CD14-positive monocyte (primary cell): Measurements from ENCODE around the gene GLTP. TPM values are rescaled to one million over a fixed set of nuclear protein-coding genes. Genes with fewer than 3 reads are reported as not detected.

Source experiments
- DNase-seq, 3 donors: peaks; one replicate each; pipeline ENCODE4 v3.0.0-alpha.2; 2011 to 2022
- H2AFZ ChIP-seq: 2 replicates; pipeline ENCODE4 v1.6.0; 2012; ENCODE audit warnings: mild to moderate bottlenecking, low read depth, low read length, inconsistent platforms; ENCODE audit not compliant: insufficient read depth, poor library complexity, severe bottlenecking
- H3K27ac ChIP-seq, 2 donors: 1 replicate in 1 of 2; 2 replicates in 1 of 2; pipeline ENCODE4 v1.5.1; 2012 to 2013; ENCODE audit warnings: low read length in 2 of 2, control low read depth in 1 of 2, inconsistent platforms in 1 of 2, low read depth in 1 of 2, mild to moderate bottlenecking in 1 of 2
- H3K27me3 ChIP-seq, 2 donors: one replicate each; pipeline versions ENCODE4 v1.6.0 to v1.6.1; 2011 to 2013; ENCODE audit warnings: low read length in 2 of 2; ENCODE audit not compliant: control insufficient read depth in 2 of 2, insufficient read depth in 2 of 2
- H3K36me3 ChIP-seq, 2 donors: replicated peaks in 1 of 2; 1 replicate in 1 of 2; 2 replicates in 1 of 2; pipeline versions ENCODE4 v1.5.1 to v1.6.1; 2012 to 2013; ENCODE audit warnings: low read length in 2 of 2, control low read depth in 1 of 2, inconsistent platforms in 1 of 2, mild to moderate bottlenecking in 1 of 2; ENCODE audit not compliant: insufficient read depth in 2 of 2, control insufficient read depth in 1 of 2
- H3K4me1 ChIP-seq, 2 donors: 1 replicate in 1 of 2; 2 replicates in 1 of 2; pipeline versions ENCODE4 v1.5.1 to v1.6.1; 2012 to 2013; ENCODE audit warnings: low read length in 2 of 2, control low read depth in 1 of 2, inconsistent platforms in 1 of 2, mild to moderate bottlenecking in 1 of 2, moderate library complexity in 1 of 2; ENCODE audit not compliant: insufficient read depth in 2 of 2, control insufficient read depth in 1 of 2
- H3K4me2 ChIP-seq: replicated peaks from 2 replicates; pipeline ENCODE3; 2012; ENCODE audit warnings: low read length, moderate library complexity, mild to moderate bottlenecking; ENCODE audit not compliant: poor library complexity, severe bottlenecking; ENCODE audit errors: extremely low read depth
- H3K4me3 ChIP-seq, 3 experiments: fragments of 200-600 bp in 1 of 3; sonication (generic) in 1 of 3; replicated peaks in 1 of 3; 1 replicate in 2 of 3; 2 replicates in 1 of 3; pipeline ENCODE4 v1.5.1; 2011 to 2013; ENCODE audit warnings: low read length in 3 of 3, mild to moderate bottlenecking in 3 of 3, control low read depth in 2 of 3, low read depth in 2 of 3, inconsistent platforms in 1 of 3, moderate library complexity in 1 of 3
- H3K79me2 ChIP-seq: 2 replicates; pipeline ENCODE4 v1.6.0; 2012; ENCODE audit warnings: mild to moderate bottlenecking, control low read depth, inconsistent platforms, low read length, moderate library complexity; ENCODE audit not compliant: insufficient read depth
- H3K9ac ChIP-seq: 2 replicates; pipeline ENCODE4 v1.6.0; 2017; ENCODE audit warnings: low read length, mild to moderate bottlenecking; ENCODE audit not compliant: insufficient read depth, poor library complexity, severe bottlenecking
- H3K9me3 ChIP-seq, 2 donors: replicated peaks in 1 of 2; 1 replicate in 1 of 2; 2 replicates in 1 of 2; pipeline versions ENCODE4 v1.5.1 to v1.6.1; 2012 to 2013; ENCODE audit warnings: low read length in 2 of 2, control low read depth in 1 of 2; ENCODE audit not compliant: control insufficient read depth in 1 of 2, insufficient read depth in 1 of 2
- H4K20me1 ChIP-seq: 2 replicates; pipeline ENCODE4 v1.6.0; 2012; ENCODE audit warnings: mild to moderate bottlenecking, low read length, control low read depth, moderate library complexity; ENCODE audit not compliant: insufficient read depth
- H3K27ac Mint-ChIP-seq, 7 donors: one replicate each; pipeline ENCODE4 v1.8.0; 2020; ENCODE audit warnings: mild to moderate bottlenecking in 7 of 7, mixed read lengths in 7 of 7, moderate library complexity in 6 of 7, inconsistent platforms in 2 of 7
- H3K27me3 Mint-ChIP-seq, 3 donors: one replicate each; pipeline ENCODE4 v1.8.0; 2021 to 2022; ENCODE audit warnings: low read depth in 3 of 3, mild to moderate bottlenecking in 3 of 3, mixed read lengths in 3 of 3, moderate library complexity in 3 of 3, inconsistent platforms in 1 of 3
- H3K36me3 Mint-ChIP-seq, 2 donors: one replicate each; pipeline ENCODE4 v1.8.0; 2020; ENCODE audit warnings: mixed read lengths in 2 of 2, inconsistent platforms in 1 of 2, mild to moderate bottlenecking in 1 of 2
- H3K4me1 Mint-ChIP-seq: one replicate; pipeline ENCODE4 v1.8.0; 2020; ENCODE audit warnings: mild to moderate bottlenecking, mixed read lengths
- H3K4me3 Mint-ChIP-seq, 2 donors: one replicate each; pipeline ENCODE4 v1.8.0; 2020; ENCODE audit warnings: mild to moderate bottlenecking in 2 of 2, mixed read lengths in 2 of 2, moderate library complexity in 1 of 2
- H3K9me3 Mint-ChIP-seq, 7 donors: one replicate each; pipeline ENCODE4 v1.8.0; 2020 to 2022; ENCODE audit warnings: mixed read lengths in 7 of 7, mild to moderate bottlenecking in 6 of 7, moderate library complexity in 6 of 7, inconsistent platforms in 2 of 7
- WGBS: methylation state at CpG from one replicate; pipeline ENCODE4 v1.1.5; 2013; ENCODE audit warnings: missing lambda C conversion rate; ENCODE audit not compliant: insufficient coverage; 5-methylcytosine and 5-hydroxymethylcytosine counted together
- intact Hi-C, 2 donors: fragments of 100-400 bp; cut with micrococcal nuclease; formaldehyde crosslinking; loops; one replicate each; pipeline versions ENCODE4 v1.15.0 to v1.15.1; 2023
- polyA plus RNA-seq, 3 donors: library from polyadenylated mRNA; depleted of rRNA in 1 of 3; unstranded in 2 of 3; stranded (reverse) in 1 of 3; fragments of 300-500 nt in 2 of 3; fragments of >200 nt in 1 of 3; fragmentation: Illumina TruSeq in 2 of 3; gene quantifications; 1 replicate in 2 of 3; 2 replicates in 1 of 3; pipeline ENCODE4 v1.2.3, GENCODE V29; 2012 to 2021
- TF ChIP-seq, protein P1 (sequence below): fragments of 200-600 bp; IDR thresholded peaks from one replicate; pipeline ENCODE4 v1.8.0; 2022; ENCODE audit warnings: antibody characterized with exemption, mild to moderate bottlenecking

The GLTP gene
- polyA plus RNA-seq, 3 donors, result 46.2 to 65.9 (median 51.7) TPM

DNA sequence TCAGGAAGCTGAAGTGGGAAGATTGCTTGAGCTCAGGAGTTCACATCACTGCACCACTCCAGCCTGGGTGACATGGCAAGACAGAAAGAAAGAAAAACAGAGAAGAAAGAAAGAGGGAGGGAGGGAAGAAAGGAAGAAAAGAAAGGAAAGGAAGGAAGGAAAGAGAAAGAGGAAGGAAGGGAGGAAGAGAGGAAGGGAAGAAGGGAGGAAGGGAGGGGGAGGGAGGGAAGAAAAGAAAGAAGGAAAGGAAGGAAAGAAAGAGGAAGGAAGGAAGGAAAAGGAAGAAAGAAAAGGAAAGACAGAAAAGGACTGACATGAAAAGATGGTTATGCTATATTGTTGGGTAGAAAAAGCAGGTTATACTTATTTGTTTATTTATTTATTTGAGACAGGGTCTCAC is 3.9 kb downstream of the GLTP start:
- TF ChIP-seq, protein P1, sequence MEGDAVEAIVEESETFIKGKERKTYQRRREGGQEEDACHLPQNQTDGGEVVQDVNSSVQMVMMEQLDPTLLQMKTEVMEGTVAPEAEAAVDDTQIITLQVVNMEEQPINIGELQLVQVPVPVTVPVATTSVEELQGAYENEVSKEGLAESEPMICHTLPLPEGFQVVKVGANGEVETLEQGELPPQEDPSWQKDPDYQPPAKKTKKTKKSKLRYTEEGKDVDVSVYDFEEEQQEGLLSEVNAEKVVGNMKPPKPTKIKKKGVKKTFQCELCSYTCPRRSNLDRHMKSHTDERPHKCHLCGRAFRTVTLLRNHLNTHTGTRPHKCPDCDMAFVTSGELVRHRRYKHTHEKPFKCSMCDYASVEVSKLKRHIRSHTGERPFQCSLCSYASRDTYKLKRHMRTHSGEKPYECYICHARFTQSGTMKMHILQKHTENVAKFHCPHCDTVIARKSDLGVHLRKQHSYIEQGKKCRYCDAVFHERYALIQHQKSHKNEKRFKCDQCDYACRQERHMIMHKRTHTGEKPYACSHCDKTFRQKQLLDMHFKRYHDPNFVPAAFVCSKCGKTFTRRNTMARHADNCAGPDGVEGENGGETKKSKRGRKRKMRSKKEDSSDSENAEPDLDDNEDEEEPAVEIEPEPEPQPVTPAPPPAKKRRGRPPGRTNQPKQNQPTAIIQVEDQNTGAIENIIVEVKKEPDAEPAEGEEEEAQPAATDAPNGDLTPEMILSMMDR, result no peak
- Histone ChIP-seq H3K4me1 (peaks cover 58 to 74% of the 10 kb centered on the region in 2 donors), H3K4me3 (no peak overlapping the region), H3K9me3 (no peaks in the 10 kb centered on the region), H3K27ac (peak overlapping the region in 1 of 2 donors; percentile 40), H4K20me1 (peaks cover 74% of the 10 kb centered on the region), H3K4me2 (no peak overlapping the region), H3K79me2 (peaks cover 86% of the 10 kb centered on the region), H2AFZ (no peak overlapping the region), H3K36me3 (peaks cover 11 to 23% of the 10 kb centered on the region in 2 donors), H3K9ac (no peak overlapping the region), H3K27me3 (no peaks in the 10 kb centered on the region)
- peaks cover 73% of the 10 kb centered on the region for H3K4me1 Mint-ChIP-seq
- intact Hi-C loops, result loop anchor here in 1 of 2 donors (10.0 kb wide), 1 partner anchor 162 kb away; the partner anchor contains the start of gene FAM222A
- H3K36me3 Mint-ChIP-seq, result peaks cover 30 to 67% of the 10 kb centered on the region in 2 donors
- peaks cover 0 to 2% (median 0%) of the 10 kb centered on the region in 3 donors for H3K27me3 Mint-ChIP-seq
- peak overlapping the region in 3 of 7 donors; percentile 5 to 52 (median 31) for H3K27ac Mint-ChIP-seq
- H3K4me3 Mint-ChIP-seq, result no peak overlapping the region
- DNase-seq, result no peak
- no peaks in the 10 kb centered on the region for H3K9me3 Mint-ChIP-seq

DNA sequence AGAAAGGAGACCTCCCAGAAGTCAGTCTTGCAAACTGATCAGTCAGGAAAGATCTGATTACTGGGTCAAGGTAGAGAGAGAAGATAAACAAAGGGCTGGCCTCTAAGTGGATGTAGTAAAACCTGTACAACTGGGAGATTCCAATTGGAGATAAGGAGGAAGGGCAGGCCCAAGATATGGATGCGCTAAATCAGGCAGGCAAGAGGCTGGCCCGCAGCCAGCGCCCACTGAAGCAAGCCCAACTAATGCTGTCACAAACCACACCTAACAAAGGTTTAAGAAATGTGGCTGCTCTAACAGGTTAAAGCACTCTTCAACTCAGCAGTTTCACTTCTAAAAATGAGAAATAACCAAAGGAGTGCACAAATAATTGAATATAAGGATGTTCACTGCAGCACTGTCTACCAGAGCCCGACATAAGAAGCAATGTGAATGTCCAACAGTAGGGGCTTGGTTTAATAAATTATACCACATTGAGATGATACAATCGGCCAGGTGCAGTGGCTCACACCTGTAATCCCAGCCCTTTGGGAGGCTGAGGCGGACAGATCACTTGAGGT is 4.7 kb downstream of the GLTP start:
- WGBS, result no CpG with 5 or more reads among the region's 6 CpGs
- H3K9me3 ChIP-seq, result no peaks in the 10 kb centered on the region
- H3K4me2 ChIP-seq, result no peak overlapping the region
- H3K9ac ChIP-seq, result no peak overlapping the region
- H3K27ac ChIP-seq, result no peak overlapping the region
- intact Hi-C loops, result loop anchor here in 1 of 2 donors (10.0 kb wide), 1 partner anchor 161 kb away; the partner anchor contains the start of gene FAM222A
- H3K27me3 Mint-ChIP-seq, result no peaks in the 10 kb centered on the region
- no peak overlapping the region for H2AFZ ChIP-seq
- H3K79me2 ChIP-seq, result peaks cover 94% of the 10 kb centered on the region
- peaks cover 60 to 74% of the 10 kb centered on the region in 2 donors for H3K4me1 ChIP-seq
- H3K27me3 ChIP-seq, result no peaks in the 10 kb centered on the region
- no peak overlapping the region for H3K4me3 Mint-ChIP-seq
- no peak for DNase-seq
- H3K9me3 Mint-ChIP-seq, result peaks cover 0 to 2% (median 0%) of the 10 kb centered on the region in 7 donors
- H3K4me1 Mint-ChIP-seq, result peaks cover 71% of the 10 kb centered on the region
- TF ChIP-seq, protein P1, result no peak
- no peak overlapping the region for H3K4me3 ChIP-seq
- H4K20me1 ChIP-seq, result peaks cover 81% of the 10 kb centered on the region
- peaks cover 30 to 70% of the 10 kb centered on the region in 2 donors for H3K36me3 Mint-ChIP-seq
- H3K27ac Mint-ChIP-seq, result peak overlapping the region in 5 of 7 donors; percentile 13 to 47 (median 32)
- peaks cover 11 to 25% of the 10 kb centered on the region in 2 donors for H3K36me3 ChIP-seq
